ENCODE data around the gene DNAI1. TPM values are rescaled to one million over a fixed set of nuclear protein-coding genes. Genes with fewer than 3 reads are reported as not detected.

The DNAI1 gene
- total RNA-seq, 1 donor from 2014 or later = not detected

DNA sequence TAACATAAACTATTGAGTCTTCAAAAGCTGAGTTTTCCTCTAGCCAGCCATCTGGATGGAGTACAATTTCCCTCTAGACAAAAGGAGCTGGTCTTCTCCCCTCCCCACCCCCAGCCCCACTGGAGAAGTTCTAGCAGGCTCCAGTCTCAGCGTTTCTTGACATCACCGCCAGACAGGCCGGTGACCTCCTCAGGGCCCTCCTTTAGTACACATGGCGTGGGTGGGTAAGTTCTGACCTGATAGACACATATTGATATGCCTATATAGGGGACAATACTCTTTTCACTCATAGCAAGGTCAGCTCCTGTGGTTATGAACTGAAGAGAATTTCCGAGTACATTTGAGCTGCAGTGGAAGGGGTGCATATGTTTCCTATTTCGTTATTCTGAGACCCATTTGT lies 27.2 kb downstream of the DNAI1 start:
- intact Hi-C loops (cut with micrococcal nuclease) = no loop called here

DNA sequence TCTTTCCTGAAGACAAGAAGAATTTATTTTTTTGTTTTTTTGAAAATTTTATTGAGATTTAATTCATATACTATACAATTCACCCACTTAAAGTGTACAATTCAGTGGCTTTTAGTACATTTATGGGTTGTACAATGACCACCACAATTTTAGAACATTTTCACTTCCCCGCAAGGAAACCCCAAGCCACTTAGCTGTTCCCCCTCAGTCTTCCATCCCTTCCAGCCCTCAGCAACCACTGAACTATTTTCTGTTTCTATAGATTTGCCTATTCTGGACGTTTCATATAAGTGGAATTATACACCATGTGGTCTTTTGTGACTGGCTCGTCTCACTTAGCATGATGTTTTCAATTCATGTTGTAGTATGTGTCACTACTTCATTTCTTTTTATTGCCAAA lies 28.0 kb downstream of the DNAI1 start:
- intact Hi-C loops (cut with micrococcal nuclease) = no loop called here

DNA sequence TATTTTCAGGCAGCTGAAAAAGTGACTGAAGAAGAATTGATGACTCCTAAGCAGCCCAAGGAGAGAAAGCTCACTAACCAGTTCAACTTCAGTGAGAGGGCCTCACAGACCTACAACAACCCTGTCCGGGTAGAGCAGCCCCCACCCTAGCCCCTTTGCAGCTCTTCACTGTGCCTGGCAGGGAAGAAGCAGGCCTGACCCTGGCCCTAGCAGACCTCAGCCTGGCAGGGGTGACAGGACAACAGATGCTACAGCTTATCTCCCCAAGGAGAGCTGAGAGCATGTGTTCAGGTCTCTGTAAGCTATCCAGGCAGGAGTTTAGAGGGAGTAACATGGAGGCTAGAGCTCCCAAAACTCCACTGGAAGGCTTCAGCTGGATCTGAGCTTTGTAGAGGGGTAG lies 31.8 kb downstream of the DNAI1 start:
- intact Hi-C loops (cut with micrococcal nuclease) = no loop called here

DNA sequence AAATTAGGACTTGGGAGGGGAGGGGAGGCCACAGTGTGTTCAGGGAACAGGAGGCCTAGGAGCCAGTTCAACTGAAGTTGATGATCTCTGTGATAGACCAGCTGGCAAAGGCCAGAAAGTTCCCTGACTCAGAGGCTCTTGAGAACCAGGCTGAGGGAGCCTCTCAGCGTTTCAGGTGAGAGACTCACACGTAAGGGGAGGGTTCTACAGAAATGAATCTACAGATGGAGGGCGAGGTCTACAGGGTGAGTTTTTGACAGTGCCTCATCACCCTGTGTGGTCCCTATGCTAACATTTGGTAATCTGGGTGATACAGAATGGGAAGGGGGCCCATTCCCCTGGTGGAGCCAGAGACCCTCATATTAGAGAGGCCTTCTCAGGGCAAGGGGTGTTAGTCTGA lies 32.2 kb downstream of the DNAI1 start:
- intact Hi-C loops (cut with micrococcal nuclease) = no loop called here

DNA sequence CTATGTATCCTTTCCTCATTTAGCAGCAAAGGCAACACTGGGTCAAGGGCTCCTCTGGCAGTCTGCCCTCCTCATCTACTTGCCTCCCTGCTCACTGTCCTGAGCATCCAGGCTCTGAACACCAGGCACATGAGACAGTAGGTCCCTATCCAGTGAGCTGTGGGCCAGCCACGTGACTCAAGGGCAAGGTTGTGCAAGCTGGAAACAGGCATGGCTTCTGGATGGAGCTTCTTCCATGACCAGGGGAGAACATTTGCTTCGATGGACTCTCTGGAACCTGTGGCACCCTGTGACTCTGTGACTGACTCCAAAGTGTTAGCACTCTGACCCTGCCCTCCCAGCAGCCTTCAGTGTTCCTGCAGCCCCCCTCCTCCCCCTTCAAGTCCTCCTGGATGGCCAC lies 33.0 kb downstream of the DNAI1 start:
- intact Hi-C loops (cut with micrococcal nuclease) = no loop called here

DNA sequence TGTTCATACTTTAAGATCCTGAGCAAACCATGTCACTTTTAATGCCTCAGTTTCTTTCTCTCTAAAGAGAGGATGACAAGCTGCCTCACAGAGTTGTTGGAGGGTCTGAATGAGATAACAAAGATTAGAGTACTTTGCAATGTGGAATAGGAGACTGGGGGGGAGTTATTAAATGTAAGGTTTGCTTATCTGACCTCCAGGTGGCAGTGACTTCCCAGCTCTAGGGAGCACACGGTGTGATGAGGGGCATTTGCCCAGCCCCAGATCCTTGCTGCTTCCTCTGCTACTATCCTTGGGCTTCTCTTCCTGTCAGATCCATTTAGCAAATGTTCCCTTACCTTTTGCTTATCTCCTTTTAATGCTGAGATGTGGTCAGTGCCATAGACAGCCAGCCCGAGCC lies 33.4 kb downstream of the DNAI1 start:
- intact Hi-C loops (cut with micrococcal nuclease) = no loop called here

DNA sequence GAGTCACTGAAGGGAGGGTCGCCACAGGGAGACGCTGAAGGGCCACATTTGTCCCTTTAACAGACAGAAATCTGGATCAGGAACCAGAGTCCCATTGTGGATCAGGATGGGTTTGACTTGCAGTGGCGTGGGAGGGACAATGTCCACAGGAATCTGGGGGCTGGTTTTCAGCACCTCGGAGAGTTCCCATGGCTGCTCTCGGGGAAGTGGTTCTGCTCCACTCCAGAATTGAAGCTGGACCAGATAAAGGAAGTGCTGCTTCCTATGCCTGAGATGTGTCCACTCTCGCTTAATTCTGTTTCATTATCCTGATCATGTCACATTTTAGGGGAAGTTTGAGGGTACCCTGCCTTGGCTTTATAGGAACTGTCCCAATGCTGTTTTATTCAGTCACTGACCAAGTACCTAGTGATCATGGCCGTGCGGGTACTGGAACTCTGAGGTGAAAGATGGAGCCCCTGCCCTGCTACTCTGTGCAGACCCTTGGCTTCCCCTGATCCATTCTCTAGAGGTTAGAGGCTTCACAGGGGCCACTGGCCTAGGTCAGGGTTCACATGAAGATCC lies 35.4 kb downstream of the DNAI1 start:
- intact Hi-C loops (cut with micrococcal nuclease) = no loop called here

DNA sequence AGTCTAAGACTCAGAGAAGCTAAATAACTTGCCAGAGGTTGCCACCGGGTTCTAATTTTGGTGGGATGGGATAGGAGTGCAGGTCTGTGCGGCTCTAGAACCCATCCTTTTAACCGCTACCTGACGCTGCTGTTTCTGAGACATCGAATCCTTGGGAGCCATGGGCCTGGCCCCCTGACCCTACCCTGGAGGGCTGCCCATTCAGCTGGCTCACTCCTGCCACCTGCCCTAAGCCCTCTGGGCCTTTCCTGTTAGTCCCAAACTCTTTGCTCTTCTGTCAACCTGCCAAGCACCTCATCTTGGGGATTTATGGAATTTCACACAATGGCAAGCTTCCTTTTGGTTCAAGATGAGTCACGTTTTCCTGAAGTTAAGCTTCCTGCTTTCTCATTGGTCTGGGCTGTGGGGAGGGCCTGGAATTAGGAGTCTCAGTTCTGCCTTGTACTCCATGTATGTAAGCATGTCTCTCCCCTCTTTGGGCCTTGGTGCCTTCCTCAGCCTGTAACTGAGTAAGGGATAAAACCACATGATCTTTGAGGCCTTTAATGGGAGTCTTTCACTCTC lies 37.6 kb downstream of the DNAI1 start:
- intact Hi-C loops (cut with micrococcal nuclease) = no loop called here

DNA sequence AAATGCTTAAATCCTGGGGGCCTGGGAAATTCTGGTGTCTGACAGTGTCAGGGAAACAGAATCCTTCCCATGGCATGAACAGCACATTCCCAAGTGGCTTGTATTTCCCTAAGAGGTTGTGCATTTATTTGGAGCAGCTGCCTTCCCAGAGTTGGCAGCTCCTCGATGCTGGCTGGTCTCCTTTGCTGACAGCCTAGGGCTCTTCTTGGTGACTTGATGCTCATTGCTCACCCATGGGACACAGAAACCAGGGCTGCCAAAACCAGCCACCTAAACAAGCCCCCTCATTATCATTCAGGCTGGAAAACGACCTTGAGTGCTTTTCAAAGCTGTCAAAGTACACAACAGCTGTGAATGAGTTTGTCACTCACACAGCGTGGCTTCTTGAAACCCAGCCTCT lies 39.9 kb downstream of the DNAI1 start:
- intact Hi-C loops (cut with micrococcal nuclease) = no loop called here

DNA sequence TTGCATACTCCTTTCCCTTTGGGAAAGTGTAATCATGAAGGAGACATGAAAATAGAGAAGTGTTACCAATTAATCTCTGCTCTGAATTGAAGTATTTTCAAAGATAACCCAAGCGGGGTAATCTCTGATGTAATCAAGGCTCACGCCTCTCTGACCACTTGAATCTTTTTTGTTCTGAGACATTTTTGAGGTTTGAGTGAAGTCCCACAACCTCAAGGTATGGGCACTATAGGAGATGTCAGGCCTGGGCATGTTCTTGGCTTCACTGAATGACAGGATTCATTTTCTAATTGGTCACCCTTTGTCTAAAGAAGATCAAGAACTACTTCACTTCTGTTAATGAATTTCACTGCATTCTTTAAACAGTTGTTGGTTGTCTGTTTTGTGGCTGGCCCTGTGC lies 40.5 kb downstream of the DNAI1 start:
- intact Hi-C loops (cut with micrococcal nuclease) = no loop called here

DNA sequence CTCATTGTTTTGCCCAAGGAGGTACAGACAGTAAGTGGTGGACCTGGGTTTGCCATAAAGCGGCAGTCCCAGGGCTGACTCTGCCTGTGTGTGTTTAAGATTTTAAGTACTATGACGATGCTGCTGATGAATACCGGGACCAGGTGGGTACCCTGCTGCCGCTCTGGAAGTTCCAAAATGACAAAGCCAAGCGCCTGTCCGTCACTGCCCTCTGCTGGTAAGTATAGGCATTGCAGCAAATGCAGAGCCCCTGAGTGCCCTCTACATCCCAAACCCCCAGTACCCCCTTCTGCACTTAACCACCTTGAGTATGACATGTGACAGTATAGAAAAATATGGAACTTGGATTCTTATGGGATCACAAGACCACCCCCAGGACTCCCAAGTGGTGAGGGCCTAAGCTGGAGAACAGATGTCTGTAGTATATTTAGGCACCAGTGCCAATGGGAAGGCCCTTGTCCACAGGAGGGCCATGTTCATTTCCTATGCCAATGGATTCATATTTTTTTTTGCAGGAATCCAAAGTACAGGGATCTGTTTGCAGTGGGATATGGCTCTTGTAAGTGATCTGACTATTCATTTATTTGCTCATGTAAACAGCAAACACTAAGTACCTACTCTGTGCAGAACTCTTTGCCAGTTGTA lies 42.1 kb downstream of the DNAI1 start:
- intact Hi-C loops (cut with micrococcal nuclease) = loop anchor here (1.0 to 2.0 kb wide), 8 partner anchors 23 to 168 kb away; partner anchors contain the start of genes DNAI1 and FAM219A

DNA sequence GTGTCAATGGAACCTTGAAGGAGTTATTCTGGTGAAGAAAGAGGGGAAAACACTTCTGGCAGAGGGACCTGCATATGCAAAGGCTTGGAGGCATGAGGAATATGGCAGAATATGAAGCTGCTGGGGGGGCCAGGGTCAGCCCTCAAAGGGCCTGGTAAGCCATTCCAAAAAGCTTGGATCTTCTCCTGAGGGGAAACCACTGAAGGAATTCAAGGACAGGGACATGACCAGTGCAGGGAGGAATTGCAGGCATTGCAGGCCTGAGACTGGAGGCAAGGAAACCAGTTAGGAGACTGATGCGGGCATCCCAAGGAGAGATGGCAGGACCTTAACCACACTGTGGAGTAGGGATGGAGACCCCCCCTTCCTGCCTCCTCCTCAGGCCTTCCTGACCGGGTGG lies 42.8 kb downstream of the DNAI1 start:
- intact Hi-C loops (cut with micrococcal nuclease) = loop anchor here (2.0 kb wide), 2 partner anchors 45 to 91 kb away; no protein-coding TSS in a partner anchor

DNA sequence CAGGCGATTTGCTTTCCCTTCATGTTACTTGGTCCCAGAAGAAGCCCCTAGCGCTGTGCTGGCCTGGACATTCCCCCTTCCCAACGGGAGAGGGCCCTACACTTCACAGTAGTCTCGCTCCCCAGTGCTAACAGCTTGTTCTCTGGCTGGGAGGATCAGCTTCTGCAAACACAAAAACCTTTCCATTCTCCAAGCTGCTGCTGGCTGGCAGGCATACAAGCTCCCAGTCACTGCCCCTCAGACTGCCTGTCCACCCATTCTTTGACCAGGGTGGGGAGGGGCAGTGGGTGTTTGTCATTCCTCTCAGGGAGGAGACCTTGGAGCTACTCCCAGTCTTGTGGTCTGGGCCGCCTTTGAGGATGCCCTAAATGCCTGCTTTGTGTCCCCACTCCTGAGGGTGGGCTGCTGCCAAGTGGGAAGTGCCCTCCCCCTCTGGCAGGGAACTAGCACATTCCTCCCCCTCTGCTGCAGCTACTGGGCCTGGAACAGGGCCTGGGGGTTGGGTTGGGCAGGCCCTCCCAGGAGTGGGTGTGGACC lies 43.4 kb downstream of the DNAI1 start:
- intact Hi-C loops (cut with micrococcal nuclease) = loop anchor here (2.0 kb wide), 2 partner anchors 45 to 91 kb away; no protein-coding TSS in a partner anchor

DNA sequence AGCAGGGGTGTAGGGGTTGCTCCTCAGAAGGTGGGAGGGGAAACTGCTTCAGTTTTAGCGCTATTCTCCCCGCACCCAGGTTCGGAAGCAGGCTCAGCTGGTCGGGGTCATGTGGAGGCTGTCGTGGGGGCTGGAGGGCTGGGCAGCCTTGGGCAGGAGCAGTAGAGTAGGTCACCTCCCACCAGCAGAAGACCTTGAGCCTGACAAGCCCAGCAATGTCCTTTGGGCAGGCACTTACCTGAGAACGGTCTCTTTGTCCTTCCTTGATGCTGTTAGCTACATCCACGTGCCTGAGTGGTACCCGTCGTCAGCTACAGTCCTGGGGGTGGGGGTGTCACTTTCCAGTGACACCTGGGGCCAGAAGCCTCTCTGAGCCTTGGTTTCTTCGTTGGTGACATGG lies 43.9 kb downstream of the DNAI1 start:
- intact Hi-C loops (cut with micrococcal nuclease) = no loop called here

DNA sequence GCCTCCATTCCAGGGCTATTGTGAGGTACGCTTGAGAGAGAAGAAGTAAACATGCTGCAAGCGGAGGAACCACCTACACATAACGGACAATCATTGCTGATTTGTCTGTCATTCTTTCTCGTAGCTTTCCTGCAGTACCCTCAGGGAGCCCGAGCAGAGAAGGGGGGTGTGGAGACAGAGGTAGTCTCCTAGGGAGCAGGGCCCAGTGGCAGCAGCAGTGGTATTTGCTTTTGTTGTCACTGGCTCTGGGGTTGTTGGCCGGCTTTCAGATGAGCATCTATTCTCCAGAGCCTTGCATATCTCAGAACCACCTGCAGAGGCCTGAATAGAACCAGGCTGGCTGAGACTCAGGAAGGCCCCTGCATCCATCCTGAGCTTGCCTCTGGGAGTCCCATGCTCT lies 44.3 kb downstream of the DNAI1 start:
- intact Hi-C loops (cut with micrococcal nuclease) = no loop called here

DNA sequence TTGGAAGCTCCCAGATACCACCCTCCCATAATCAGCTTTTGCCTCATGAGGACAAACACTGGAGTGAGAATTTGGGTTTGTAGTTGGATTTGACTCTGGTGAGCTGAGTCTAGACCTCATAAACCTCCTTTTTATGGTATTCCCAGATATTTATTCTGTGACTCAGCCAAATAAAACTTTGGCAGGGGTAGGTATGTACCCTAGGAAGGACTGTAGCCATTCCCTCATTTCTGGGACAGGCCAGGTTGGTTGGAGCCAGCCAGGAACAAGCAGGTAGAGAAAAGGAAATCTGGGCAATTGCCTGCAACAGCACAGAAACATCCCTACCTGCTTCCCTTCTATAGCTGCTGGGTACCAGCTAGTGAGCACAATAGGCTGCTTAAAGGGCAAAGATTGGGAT lies 44.8 kb downstream of the DNAI1 start:
- intact Hi-C loops (cut with micrococcal nuclease) = no loop called here

DNA sequence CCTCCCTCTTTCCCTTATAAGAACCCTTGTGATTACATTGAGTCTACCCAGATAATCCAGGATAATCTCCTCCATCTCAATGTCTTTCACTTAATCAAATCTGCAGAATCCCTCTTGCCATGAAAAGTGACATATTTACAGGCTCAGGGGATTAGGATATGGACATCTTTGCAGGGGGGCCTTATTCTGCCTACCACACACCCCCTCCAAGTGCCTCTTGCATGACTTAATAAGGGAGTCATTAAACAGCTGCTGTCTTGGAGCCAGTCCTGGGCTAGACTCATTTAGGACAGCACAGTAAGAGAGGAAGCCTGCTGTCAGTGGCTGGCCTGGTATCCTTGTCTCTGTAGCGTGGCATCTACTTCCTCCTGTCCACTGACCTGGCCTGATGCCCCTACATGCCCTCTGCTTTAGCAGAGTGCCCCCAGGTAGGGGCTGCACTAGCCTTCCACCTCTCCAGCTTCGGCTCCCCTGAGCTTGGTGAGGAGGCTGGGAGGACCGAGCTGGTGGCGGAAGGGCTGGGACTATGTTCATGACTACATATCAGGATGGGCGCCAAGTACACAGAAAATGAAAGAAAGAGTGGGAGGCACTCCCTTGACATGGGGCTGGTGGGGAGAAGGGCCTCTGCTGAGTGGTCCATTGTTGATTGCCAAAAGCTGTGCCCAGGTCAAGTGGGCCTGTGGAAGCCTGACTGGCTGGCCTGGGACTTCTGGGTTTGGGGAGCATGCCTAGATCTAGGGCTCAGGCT lies 46.9 kb downstream of the DNAI1 start:
- intact Hi-C loops (cut with micrococcal nuclease) = no loop called here

DNA sequence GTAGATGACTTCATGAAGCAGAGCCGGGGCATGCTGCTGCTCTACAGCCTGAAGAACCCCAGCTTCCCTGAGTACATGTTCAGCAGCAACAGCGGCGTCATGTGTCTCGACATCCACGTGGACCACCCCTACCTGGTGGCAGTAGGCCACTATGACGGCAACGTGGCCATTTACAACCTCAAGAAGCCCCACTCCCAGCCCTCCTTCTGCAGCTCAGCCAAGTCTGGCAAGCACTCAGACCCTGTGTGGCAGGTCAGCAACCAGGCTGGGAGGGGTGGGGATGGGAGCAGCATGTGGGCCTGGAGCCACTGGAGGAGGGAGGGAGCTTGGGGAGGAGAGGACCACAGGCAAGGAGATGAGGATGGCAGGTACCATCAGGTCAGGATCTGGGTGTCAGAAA lies 48.0 kb downstream of the DNAI1 start:
- intact Hi-C loops (cut with micrococcal nuclease) = no loop called here

DNA sequence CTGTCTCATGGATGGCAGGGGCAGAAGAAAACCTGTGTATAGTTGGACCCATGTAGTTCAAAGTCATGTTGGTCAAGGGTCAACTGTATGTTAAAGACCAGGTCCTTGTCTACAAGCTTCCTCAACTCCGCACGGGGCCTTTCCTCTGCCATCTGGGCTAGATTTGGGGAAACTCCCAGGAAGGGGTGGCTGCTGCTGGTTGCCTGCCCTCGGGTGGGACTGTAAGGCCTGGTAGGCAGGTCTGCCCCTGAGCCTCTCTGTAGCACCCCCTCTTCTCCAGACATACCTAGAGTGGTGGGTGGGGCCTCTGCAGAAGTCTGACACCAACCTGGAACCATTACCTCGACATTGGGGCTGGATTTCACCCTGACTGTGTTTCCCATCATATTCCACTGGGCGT lies 49.0 kb downstream of the DNAI1 start:
- intact Hi-C loops (cut with micrococcal nuclease) = no loop called here

DNA sequence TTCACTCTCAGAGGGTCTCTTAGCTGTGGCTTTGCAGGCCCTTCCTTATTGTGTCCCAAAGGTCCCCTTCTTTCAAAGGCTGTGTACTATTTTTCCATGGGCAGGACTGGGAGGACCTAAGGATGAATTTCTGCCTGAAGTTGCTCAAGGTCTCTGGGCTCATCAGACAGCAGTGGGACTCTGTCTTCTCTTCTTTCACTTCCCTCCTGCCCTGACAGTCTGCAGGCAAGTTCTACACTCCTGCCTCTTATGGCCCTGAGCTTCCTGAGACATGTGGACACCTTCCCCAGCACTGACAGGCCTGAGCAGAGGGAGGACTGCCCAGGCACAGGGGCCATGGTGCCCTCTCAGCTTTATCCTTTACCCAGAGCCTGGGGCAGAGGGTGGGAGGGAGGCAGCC lies 49.4 kb downstream of the DNAI1 start:
- intact Hi-C loops (cut with micrococcal nuclease) = no loop called here

DNA sequence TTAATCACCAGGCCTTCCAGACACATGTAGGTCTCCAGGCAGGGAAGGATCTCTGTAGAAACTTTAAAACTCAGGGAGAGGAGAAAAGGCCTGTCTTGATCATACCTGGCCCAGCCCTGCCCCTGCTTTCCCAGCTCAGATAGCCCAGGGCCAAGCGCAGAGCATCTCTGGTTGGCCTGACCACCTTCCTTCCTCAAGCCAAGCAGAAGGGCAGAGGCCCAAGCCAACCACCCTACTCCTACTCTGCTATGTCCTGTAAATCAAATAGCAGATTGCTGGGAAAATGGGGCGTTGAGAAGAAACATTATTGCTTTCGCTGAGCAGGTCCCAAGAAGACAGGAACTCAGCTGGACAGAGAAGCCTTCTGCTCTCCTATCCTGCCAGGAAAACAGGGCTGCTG lies 49.9 kb downstream of the DNAI1 start:
- intact Hi-C loops (cut with micrococcal nuclease) = no loop called here

DNA sequence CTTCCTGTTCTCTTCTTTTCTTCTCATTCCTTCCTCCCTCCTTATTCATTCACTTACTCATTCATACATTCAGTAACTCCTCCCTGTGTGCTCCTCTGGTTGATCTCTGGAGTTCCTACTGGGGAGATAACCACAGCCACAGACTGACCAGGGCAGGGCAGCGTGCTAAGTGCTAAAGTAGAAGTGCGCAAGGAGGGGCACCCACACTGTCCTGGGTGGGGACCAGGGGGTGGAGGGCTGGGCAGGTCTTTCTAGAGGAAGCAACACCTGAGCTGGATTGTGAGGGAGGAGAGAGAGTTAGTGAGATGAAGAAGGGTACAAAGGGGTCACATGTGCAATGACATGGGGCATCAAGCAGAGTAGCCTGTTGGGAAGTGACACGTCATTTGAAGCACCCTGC lies 50.3 kb downstream of the DNAI1 start:
- intact Hi-C loops (cut with micrococcal nuclease) = no loop called here
